HFFc6 (cell line): ENCODE results near the gene ADAM8. TPM values are rescaled to one million over a fixed set of nuclear protein-coding genes. Genes with fewer than 3 reads are reported as not detected.

Experiments used
- DNase-seq: peaks from one replicate; pipeline ENCODE4 v3.0.0-alpha.2; 2018
- H3K27ac Mint-ChIP-seq: 2 replicates; pipeline ENCODE4 v1.8.0; 2020; ENCODE audit warnings: mild to moderate bottlenecking, mixed read lengths
- H3K27me3 Mint-ChIP-seq: 2 replicates; pipeline ENCODE4 v1.8.0; 2021; ENCODE audit warnings: mild to moderate bottlenecking, moderate library complexity, mixed read lengths; ENCODE audit not compliant: insufficient read depth
- H3K36me3 Mint-ChIP-seq: 2 replicates; pipeline ENCODE4 v1.8.0; 2021; ENCODE audit warnings: low read depth, mixed read lengths
- H3K4me1 Mint-ChIP-seq: 2 replicates; pipeline ENCODE4 v1.8.0; 2020; ENCODE audit warnings: low read depth, mixed read lengths
- H3K4me3 Mint-ChIP-seq: 2 replicates; pipeline ENCODE4 v1.8.0; 2020; ENCODE audit warnings: mild to moderate bottlenecking, moderate library complexity, mixed read lengths
- H3K9me3 Mint-ChIP-seq: 2 replicates; pipeline ENCODE4 v1.8.0; 2020; ENCODE audit warnings: mild to moderate bottlenecking, mixed read lengths
- total RNA-seq, 6 experiments: library from RNA; stranded (reverse); fragmentation: NEBNext Ultra II Directional; extraction: Animal tissue kit (Norgen Biotek cat#: 25700); gene quantifications; 2 replicates in 1 of 6; 3 replicates in 5 of 6; pipeline ENCODE4 v1.2.3, GENCODE V29; 2021
- TF ChIP-seq, protein P1 (sequence below): fragments of 200-600 bp; sonication (generic); IDR thresholded peaks from 2 replicates; pipeline ENCODE4 v1.5.0; 2021; ENCODE audit warnings: antibody characterized with exemption, mild to moderate bottlenecking

ADAM8 gene
- total RNA-seq, 6 experiments from 2014 or later = 0.99 to 2.9 (median 1.2) TPM

DNA sequence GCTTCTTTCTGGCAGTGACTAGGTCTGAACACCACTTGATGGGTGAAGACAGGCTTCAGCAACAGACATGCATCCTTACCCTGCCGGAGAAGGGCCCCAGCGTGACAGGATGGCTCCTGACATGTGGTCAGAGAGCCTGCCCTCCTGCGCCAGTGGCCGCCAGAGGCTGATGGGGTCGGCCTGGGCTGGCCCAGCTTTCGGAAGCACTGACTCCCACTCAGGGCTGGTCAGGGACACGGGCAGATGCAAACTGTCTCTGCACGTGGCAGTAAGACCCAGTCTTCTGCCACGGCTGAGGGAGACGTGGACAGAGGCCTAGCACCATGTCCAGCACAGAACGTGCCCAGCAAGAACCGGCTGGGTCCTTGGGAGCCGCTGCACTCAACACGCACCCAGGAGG is 21.8 kb upstream of the ADAM8 start:
- H3K4me3 Mint-ChIP-seq = no peak overlapping the region
- no peaks in the 10 kb centered on the region for H3K27me3 Mint-ChIP-seq
- peaks cover 16% of the 10 kb centered on the region for H3K4me1 Mint-ChIP-seq
- no peak overlapping the region for H3K27ac Mint-ChIP-seq
- H3K36me3 Mint-ChIP-seq = peaks cover 47% of the 10 kb centered on the region
- TF ChIP-seq, protein P1, sequence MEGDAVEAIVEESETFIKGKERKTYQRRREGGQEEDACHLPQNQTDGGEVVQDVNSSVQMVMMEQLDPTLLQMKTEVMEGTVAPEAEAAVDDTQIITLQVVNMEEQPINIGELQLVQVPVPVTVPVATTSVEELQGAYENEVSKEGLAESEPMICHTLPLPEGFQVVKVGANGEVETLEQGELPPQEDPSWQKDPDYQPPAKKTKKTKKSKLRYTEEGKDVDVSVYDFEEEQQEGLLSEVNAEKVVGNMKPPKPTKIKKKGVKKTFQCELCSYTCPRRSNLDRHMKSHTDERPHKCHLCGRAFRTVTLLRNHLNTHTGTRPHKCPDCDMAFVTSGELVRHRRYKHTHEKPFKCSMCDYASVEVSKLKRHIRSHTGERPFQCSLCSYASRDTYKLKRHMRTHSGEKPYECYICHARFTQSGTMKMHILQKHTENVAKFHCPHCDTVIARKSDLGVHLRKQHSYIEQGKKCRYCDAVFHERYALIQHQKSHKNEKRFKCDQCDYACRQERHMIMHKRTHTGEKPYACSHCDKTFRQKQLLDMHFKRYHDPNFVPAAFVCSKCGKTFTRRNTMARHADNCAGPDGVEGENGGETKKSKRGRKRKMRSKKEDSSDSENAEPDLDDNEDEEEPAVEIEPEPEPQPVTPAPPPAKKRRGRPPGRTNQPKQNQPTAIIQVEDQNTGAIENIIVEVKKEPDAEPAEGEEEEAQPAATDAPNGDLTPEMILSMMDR = no peak
- DNase-seq = no peak
- H3K9me3 Mint-ChIP-seq = no peaks in the 10 kb centered on the region

DNA sequence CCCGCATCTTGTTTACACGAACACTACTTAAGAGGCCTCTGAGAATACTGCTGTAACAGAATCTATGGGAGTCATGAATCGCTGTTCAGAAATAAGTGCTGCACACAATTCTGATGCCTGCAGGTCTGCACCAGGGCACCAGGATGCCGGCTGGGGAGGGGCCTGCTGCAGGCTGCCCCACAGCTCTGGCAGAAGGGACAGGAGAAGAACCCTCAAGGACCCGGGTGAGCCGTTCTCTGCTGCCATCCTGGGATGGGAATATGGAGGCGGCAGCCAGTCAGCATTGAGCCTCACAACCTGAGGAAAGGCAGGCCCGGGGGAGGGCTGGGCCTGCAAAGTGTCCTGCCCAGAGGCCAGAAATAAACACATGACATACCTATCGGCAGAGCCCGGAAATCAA is 20.8 kb upstream of the ADAM8 start:
- Mint-ChIP-seq H3K36me3 (peaks cover 48% of the 10 kb centered on the region), H3K27ac (no peak overlapping the region), H3K27me3 (no peaks in the 10 kb centered on the region), H3K4me3 (no peak overlapping the region), H3K4me1 (peaks cover 24% of the 10 kb centered on the region), H3K9me3 (no peaks in the 10 kb centered on the region)
- no peak for DNase-seq
- TF ChIP-seq, protein P1 = no peak

DNA sequence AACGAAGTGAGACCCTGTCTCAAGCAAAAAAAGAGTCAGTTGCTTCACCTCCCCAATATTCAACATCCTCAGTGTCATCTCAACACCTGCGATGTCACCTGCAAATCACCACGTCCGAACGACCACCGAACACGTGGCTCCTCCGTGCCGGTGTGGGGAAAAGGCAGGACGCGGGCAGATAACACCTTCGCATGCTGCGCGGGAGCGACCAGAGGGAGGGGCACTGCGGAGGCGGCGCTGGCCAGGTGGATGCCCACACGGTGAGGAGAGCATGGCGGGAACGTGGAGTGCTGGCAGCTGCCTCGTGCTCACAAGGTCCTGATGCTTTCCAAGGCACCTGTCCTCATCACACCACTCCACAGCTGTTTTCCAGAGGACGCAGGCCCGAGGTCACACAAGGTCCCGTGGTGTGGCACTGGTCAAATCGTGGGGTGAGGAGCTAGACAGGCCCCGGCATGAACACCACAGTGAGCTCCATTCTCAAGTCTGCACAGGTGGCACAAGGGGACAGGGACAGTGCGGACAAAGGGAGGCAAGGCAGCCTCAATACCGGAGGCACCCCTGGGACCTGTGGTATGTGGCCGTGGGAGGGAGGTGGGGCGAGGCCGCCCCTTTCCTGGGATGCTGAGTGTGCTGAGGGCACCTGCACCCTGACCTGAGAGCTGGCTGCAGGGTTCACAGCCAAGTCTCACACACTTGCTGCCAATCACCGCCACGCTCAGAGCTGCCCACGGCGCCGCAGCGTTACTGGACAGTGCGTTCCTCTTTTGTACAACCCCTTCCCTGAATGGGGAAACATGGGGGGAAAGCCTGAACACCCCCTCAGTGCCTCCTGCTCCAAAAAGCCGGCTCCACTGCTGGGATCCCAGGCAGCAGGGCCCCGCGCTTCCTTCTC is 19.0 kb upstream of the ADAM8 start:
- Mint-ChIP-seq H3K4me1 (peaks cover 26% of the 10 kb centered on the region), H3K4me3 (no peak overlapping the region), H3K27me3 (no peaks in the 10 kb centered on the region), H3K27ac (no peak overlapping the region), H3K36me3 (peaks cover 50% of the 10 kb centered on the region), H3K9me3 (no peaks in the 10 kb centered on the region)
- TF ChIP-seq, protein P1 = no peak
- DNase-seq = no peak

DNA sequence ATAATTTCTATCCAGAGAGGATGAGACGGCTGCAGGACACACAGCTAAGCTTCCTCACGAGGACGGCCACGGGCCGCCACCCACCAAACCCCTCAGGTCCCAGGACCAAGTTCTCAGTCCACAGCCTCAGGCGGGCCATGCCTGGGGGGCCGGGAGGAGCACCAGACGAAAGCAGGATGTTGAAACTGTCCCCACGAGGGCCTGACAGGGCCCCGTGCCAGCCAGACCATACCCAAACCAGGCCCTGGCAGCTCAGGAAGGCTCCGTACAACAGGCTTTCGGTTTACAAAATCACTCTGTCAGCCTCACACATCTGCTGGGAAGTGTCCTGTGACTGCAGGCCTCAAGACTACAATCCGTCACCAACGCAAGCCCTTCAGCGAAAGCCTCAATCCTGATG is 17.5 kb upstream of the ADAM8 start:
- Mint-ChIP-seq H3K27me3 (no peaks in the 10 kb centered on the region), H3K9me3 (no peaks in the 10 kb centered on the region), H3K27ac (peak overlapping the region; percentile 83), H3K36me3 (peaks cover 43% of the 10 kb centered on the region), H3K4me3 (no peak overlapping the region), H3K4me1 (peaks cover 26% of the 10 kb centered on the region)
- DNase-seq = no peak
- TF ChIP-seq, protein P1 = no peak

DNA sequence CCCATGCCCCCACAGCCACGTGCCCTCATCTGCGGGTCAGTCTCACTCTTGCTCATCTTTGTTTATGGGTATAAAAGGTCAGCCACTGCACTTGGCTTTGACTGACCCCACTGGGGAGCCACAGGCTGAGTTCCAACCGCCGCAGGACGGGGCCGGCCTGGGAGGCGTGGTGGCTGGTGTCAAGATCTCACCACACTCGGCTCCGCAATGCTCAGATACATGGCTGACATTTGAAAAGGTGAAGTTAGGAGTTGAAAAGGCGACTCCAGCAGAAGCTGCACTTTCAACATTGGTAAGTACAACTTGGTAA is 17.1 kb upstream of the ADAM8 start:
- Mint-ChIP-seq H3K27me3 (no peaks in the 10 kb centered on the region), H3K4me3 (peak overlapping the region; percentile 58), H3K4me1 (peaks cover 26% of the 10 kb centered on the region), H3K9me3 (no peaks in the 10 kb centered on the region), H3K36me3 (peaks cover 47% of the 10 kb centered on the region), H3K27ac (peak overlapping the region; percentile 83)
- no peak for DNase-seq
- TF ChIP-seq, protein P1 = no peak
